A549 (cell line): ENCODE data around the gene KCNG2. TPM values are rescaled to one million over a fixed set of nuclear protein-coding genes. Genes with fewer than 3 reads are reported as not detected.

Experiments used
- ATAC-seq, 2 experiments: fragments of 200-7000 bp in 1 of 2; fragments of >200 bp in 1 of 2; cut with Nextera tagmentation in 1 of 2; cut with Tn5 transposase in 1 of 2; 3 replicates each; pipeline versions ENCODE4 v1.8.0 to v1.9.1; 2018 to 2020; ENCODE audit warnings: mild to moderate bottlenecking in 1 of 2, moderate library complexity in 1 of 2
- CTCF ChIA-PET: fragments of 300-600 bp; sonication (Branson Sonifier 250); formaldehyde crosslinking; extraction: SDS; loops from one replicate; lab custom pipeline; 2021; ENCODE audit warnings: antibody characterized with exemption, inconsistent platforms; lab: Yijun Ruan, JAX
- POLR2A ChIA-PET: fragments of 350-600 bp; formaldehyde crosslinking; extraction: SDS; loops from one replicate; lab custom pipeline; 2021; ENCODE audit warnings: antibody characterized with exemption, inconsistent platforms; lab: Yijun Ruan, JAX
- DNase-seq, 2 experiments: peaks; one replicate each; pipeline versions ENCODE4 v3.0.0 to v3.0.0-alpha.2; 2011 to 2016; ENCODE audit warnings: low read depth in 1 of 2, low spot score in 1 of 2
- FAIRE-seq: peaks from 2 replicates; lab custom pipeline; 2011; peaks lifted over from hg19 to GRCh38; lab: Jason Lieb, UNC
- H3K27ac ChIP-seq, 2 experiments: fragments of >200 bp; sonication (Bioruptor Twin); formaldehyde crosslinking; 3 replicates each; pipeline ENCODE4 v1.5.1; 2016 to 2017
- H3K4me1 ChIP-seq: fragments of >200 bp; sonication (Bioruptor Twin); formaldehyde crosslinking; 3 replicates; pipeline ENCODE4 v1.6.1; 2016
- H3K4me2 ChIP-seq: fragments of >200 bp; sonication (Bioruptor Twin); formaldehyde crosslinking; 3 replicates; pipeline ENCODE4 v1.6.1; 2016
- H3K4me3 ChIP-seq: fragments of >200 bp; sonication (Bioruptor Twin); formaldehyde crosslinking; 3 replicates; pipeline ENCODE4 v1.5.1; 2016
- H3K9me3 ChIP-seq: fragments of >200 bp; sonication (Bioruptor Twin); formaldehyde crosslinking; 3 replicates; pipeline ENCODE4 v1.6.1; 2016
- BHLHE40 ChIP-seq: IDR thresholded peaks from 2 replicates; pipeline ENCODE4 v1.6.1; 2012; ENCODE audit warnings: low read depth, low read length, inconsistent platforms
- CBX8 ChIP-seq: fragments of 200-600 bp; sonication (generic); IDR thresholded peaks from 2 replicates; pipeline ENCODE4 v1.6.1; 2016
- CEBPB ChIP-seq, 2 experiments: fragments of >200 bp in 1 of 2; sonication (Bioruptor Twin) in 1 of 2; formaldehyde crosslinking in 1 of 2; IDR thresholded peaks; 2 replicates each; pipeline ENCODE4 v1.6.1; 2012 to 2016
- CHD4 ChIP-seq: fragments of 200-600 bp; sonication (generic); IDR thresholded peaks from 2 replicates; pipeline ENCODE4 v1.6.1; 2016; ENCODE audit warnings: antibody characterized with exemption, mild to moderate bottlenecking, borderline replicate concordance
- EP300 ChIP-seq, 2 experiments: fragments of >200 bp; sonication (Bioruptor Twin); formaldehyde crosslinking; IDR thresholded peaks; 2 replicates in 1 of 2; 3 replicates in 1 of 2; pipeline ENCODE4 v1.6.1; 2016 to 2017
- ESRRA ChIP-seq: fragments of 150-350 bp; IDR thresholded peaks from 2 replicates; pipeline ENCODE4 v1.6.1; 2014; ENCODE audit warnings: mild to moderate bottlenecking, low read length, borderline replicate concordance
- GATA3 ChIP-seq: IDR thresholded peaks from 2 replicates; pipeline ENCODE4 v1.6.1; 2012; ENCODE audit warnings: borderline replicate concordance
- HEYL ChIP-seq: fragments of 250-450 bp; sonication (Bioruptor Pico); IDR thresholded peaks from 2 replicates; pipeline ENCODE4 v1.8.0; 2021; ENCODE audit warnings: mild to moderate bottlenecking, moderate library complexity
- HOXB5 ChIP-seq: fragments of 250-450 bp; sonication (Bioruptor Pico); IDR thresholded peaks from 2 replicates; pipeline ENCODE4 v1.5.0; 2020; ENCODE audit warnings: mild to moderate bottlenecking, moderate library complexity
- MAZ ChIP-seq: fragments of 150-350 bp; IDR thresholded peaks from 2 replicates; pipeline ENCODE4 v1.6.1; 2014; ENCODE audit warnings: antibody characterized with exemption, low read depth, low read length, borderline replicate concordance
- MYC ChIP-seq: IDR thresholded peaks from 2 replicates; pipeline ENCODE4 v1.6.1; 2012; ENCODE audit warnings: mild to moderate bottlenecking, inconsistent platforms, low read length, improper control_type of control experiment, borderline replicate concordance
- NFE2L2 ChIP-seq: fragments of 150-350 bp; conservative IDR thresholded peaks from 2 replicates; pipeline ENCODE4 v1.6.1; 2014; ENCODE audit warnings: low read length
- NPAS2 ChIP-seq: fragments of 250-450 bp; sonication (Bioruptor Pico); IDR thresholded peaks from 2 replicates; pipeline ENCODE4 v1.8.0; 2022; ENCODE audit warnings: mild to moderate bottlenecking, moderate library complexity, borderline replicate concordance
- PHF8 ChIP-seq: fragments of 200-600 bp; sonication (generic); IDR thresholded peaks from 2 replicates; pipeline ENCODE4 v1.6.1; 2016; ENCODE audit warnings: low read depth, mild to moderate bottlenecking, antibody characterized with exemption, moderate library complexity, borderline replicate concordance
- POLR2A ChIP-seq: IDR thresholded peaks from 2 replicates; pipeline ENCODE4 v1.6.1; 2012; ENCODE audit warnings: mild to moderate bottlenecking, low read length
- POLR2AphosphoS2 ChIP-seq: conservative IDR thresholded peaks from 2 replicates; pipeline ENCODE4 v1.6.1; 2012; ENCODE audit warnings: low read length, improper control_type of control experiment, inconsistent platforms
- RCOR1 ChIP-seq: fragments of 150-350 bp; IDR thresholded peaks from 2 replicates; pipeline ENCODE4 v1.6.1; 2014; ENCODE audit warnings: antibody characterized with exemption, low read length, low read depth
- RFX5 ChIP-seq: fragments of 450-650 bp; IDR thresholded peaks from 2 replicates; pipeline ENCODE4 v1.7.1; 2014; ENCODE audit warnings: antibody characterized with exemption, mild to moderate bottlenecking, moderate library complexity
- SMC3 ChIP-seq: fragments of >200 bp; sonication (Bioruptor Twin); formaldehyde crosslinking; IDR thresholded peaks from 3 replicates; pipeline ENCODE4 v1.6.1; 2018; ENCODE audit warnings: inconsistent platforms
- SREBF2 ChIP-seq: fragments of 450-650 bp; IDR thresholded peaks from 2 replicates; pipeline ENCODE4 v1.6.1; 2014; ENCODE audit warnings: mild to moderate bottlenecking, moderate library complexity
- TP53 ChIP-seq: fragments of 250-450 bp; sonication (Bioruptor Pico); IDR thresholded peaks from 2 replicates; pipeline ENCODE4 v1.5.0; 2021; ENCODE audit warnings: mild to moderate bottlenecking, moderate library complexity
- ZFP36 ChIP-seq: fragments of 450-650 bp; IDR thresholded peaks from 2 replicates; pipeline ENCODE4 v1.6.1; 2014; ENCODE audit warnings: borderline replicate concordance; ENCODE audit not compliant: partially characterized antibody
- ZSCAN20 ChIP-seq: fragments of 250-450 bp; sonication (Bioruptor Pico); IDR thresholded peaks from 2 replicates; pipeline ENCODE4 v1.8.0; 2022; ENCODE audit warnings: mild to moderate bottlenecking, moderate library complexity
- WGBS: methylation state at CpG from one replicate; pipeline ENCODE4 v1.1.6; 2017; ENCODE audit errors: missing lambda C conversion rate; 5-methylcytosine and 5-hydroxymethylcytosine counted together
- polyA plus RNA-seq, 4 experiments: library from polyadenylated mRNA; depleted of rRNA in 3 of 4; stranded (reverse); fragments of >200 nt; fragmentation: RNase III in 1 of 4; extraction: RNeasy Plus Mini Kit Qiagen cat#74134 plus additional on column Dnase treatment in 1 of 4; gene quantifications; 2 replicates in 3 of 4; 3 replicates in 1 of 4; pipeline ENCODE4 v1.2.3, GENCODE V29; 2011 to 2017
- TF ChIP-seq, protein P1 (sequence below): fragments of 250-450 bp; sonication (Bioruptor Pico); IDR thresholded peaks from 2 replicates; pipeline ENCODE4 v1.5.0; 2020; ENCODE audit warnings: low read depth, mild to moderate bottlenecking, moderate library complexity
- TF ChIP-seq, protein P2 (sequence below): fragments of >200 bp; sonication (Bioruptor Twin); formaldehyde crosslinking; IDR thresholded peaks from 3 replicates; pipeline ENCODE4 v1.6.1; 2016
- TF ChIP-seq, protein P3 (sequence below): IDR thresholded peaks from 2 replicates; pipeline ENCODE4 v1.6.1; 2012

The KCNG2 gene
- polyA plus RNA-seq, 2 of the 4 experiments (the other 2 are of a cell fraction): not detected

DNA sequence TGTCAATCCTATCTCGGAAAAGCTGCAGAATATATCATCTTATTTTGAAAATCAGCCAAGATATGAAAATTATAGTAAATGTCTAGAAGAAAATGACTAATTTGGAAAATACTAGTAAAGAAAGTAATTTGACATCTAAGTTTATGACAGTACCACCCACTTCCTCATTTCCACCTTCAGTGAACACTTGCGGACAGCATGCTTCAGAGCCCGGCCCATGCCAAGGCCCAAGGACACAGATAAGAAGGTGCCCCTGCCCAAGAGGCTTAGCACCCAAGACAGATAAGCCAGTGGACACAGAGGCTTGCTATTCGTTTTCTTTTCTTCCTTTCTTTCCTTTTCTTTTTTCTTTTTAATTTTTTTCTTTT lies 4.8 kb upstream of the KCNG2 start:
- no peak for DNase-seq
- peaks cover 7% of the 10 kb centered on the region; the same call in 1 of the 3 replicates for H3K4me1 ChIP-seq
- TF ChIP-seq NPAS2 (CRISPR knock-in tag): no peak
- TF ChIP-seq, all 56 proteins: peak for 0
- FAIRE-seq (no peak), ATAC-seq (no peak)
- 69% methylated on average over 4 of the region's 4 CpGs for WGBS
- H3K9me3 ChIP-seq: no peaks in the 10 kb centered on the region
- ChIA-PET POLR2A (no interaction called here), CTCF (no interaction called here)
- no peak overlapping the region for H3K4me3 ChIP-seq
- H3K27ac ChIP-seq: no peak overlapping the region
- H3K4me2 ChIP-seq: no peak overlapping the region

DNA sequence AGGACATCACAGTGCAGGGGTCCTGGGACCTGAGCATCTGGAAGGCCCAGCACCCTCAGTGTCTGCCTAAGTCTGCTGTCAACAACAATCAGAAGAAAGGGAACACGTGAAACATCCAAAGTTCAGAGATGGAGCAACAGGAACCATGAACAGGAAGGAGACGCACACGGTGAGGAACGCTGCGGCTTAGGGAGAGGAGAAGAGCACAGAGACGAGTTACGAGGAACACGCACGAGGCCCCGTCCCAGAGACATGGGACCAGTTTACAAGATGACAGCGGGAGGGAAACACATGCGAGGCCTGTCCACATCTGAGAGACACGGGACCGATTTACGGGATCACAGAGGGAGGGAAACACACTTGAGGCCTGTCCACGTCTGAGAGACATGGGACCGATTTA lies 2.9 kb upstream of the KCNG2 start:
- no peak for ATAC-seq
- H3K4me2 ChIP-seq: no peak overlapping the region
- POLR2A ChIA-PET: no interaction called here
- 86% methylated on average over 17 of the region's 17 CpGs for WGBS
- CTCF ChIA-PET: no interaction called here
- TF ChIP-seq EP300 (IDR thresholded peaks at IDR 0.05) (no peak), ESRRA (no peak), NPAS2 (CRISPR knock-in tag) (no peak), SMC3 (no peak), MYC (no peak), TP53 (CRISPR knock-in tag) (no peak)
- TF ChIP-seq, protein P1, sequence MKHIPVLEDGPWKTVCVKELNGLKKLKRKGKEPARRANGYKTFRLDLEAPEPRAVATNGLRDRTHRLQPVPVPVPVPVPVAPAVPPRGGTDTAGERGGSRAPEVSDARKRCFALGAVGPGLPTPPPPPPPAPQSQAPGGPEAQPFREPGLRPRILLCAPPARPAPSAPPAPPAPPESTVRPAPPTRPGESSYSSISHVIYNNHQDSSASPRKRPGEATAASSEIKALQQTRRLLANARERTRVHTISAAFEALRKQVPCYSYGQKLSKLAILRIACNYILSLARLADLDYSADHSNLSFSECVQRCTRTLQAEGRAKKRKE (CRISPR knock-in tag): no peak
- TF ChIP-seq, protein P2, sequence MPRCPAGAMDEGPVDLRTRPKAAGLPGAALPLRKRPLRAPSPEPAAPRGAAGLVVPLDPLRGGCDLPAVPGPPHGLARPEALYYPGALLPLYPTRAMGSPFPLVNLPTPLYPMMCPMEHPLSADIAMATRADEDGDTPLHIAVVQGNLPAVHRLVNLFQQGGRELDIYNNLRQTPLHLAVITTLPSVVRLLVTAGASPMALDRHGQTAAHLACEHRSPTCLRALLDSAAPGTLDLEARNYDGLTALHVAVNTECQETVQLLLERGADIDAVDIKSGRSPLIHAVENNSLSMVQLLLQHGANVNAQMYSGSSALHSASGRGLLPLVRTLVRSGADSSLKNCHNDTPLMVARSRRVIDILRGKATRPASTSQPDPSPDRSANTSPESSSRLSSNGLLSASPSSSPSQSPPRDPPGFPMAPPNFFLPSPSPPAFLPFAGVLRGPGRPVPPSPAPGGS: no peak
- H3K9me3 ChIP-seq: no peaks in the 10 kb centered on the region
- no peak for DNase-seq
- H3K4me1 ChIP-seq: peaks cover 7% of the 10 kb centered on the region; the same call in 2 of the 3 replicates
- no peak overlapping the region for H3K4me3 ChIP-seq
- no peak for FAIRE-seq
- H3K27ac ChIP-seq: no peak overlapping the region

DNA sequence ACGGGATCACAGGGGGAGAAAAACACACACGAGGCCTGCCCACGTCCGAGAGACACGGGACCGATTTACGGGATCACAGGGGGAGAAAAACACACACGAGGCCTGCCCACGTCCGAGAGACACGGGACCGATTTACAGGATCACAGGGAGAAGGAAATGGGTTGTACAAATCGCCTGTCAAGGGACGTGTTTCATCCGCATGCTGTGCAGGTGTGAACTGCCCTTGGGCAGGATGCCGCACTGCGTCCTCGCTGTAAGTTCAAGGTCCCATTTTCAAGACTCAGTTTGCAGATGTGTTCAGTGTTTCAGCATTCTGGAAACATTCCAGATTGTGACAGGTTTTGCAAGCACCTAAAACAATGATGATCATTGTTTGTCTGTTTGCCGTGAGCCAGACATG lies 2.3 kb upstream of the KCNG2 start:
- ATAC-seq (no peak), DNase-seq (no peak), FAIRE-seq (no peak)
- H3K4me3 ChIP-seq: no peak overlapping the region
- WGBS: 79% methylated on average over 19 of the region's 19 CpGs
- POLR2A ChIA-PET: no interaction called here
- H3K9me3 ChIP-seq: no peaks in the 10 kb centered on the region
- TF ChIP-seq CEBPB (IDR thresholded peaks at IDR 0.05) (no peak), HOXB5 (CRISPR knock-in tag) (no peak), RFX5 (no peak), SREBF2 (no peak), CBX8 (no peak)
- TF ChIP-seq, protein P1 (CRISPR knock-in tag): no peak
- no peak overlapping the region for H3K27ac ChIP-seq
- CTCF ChIA-PET: no interaction called here
- H3K4me2 ChIP-seq: no peak overlapping the region
- H3K4me1 ChIP-seq: peaks cover 7% of the 10 kb centered on the region; the same call in 2 of the 3 replicates

DNA sequence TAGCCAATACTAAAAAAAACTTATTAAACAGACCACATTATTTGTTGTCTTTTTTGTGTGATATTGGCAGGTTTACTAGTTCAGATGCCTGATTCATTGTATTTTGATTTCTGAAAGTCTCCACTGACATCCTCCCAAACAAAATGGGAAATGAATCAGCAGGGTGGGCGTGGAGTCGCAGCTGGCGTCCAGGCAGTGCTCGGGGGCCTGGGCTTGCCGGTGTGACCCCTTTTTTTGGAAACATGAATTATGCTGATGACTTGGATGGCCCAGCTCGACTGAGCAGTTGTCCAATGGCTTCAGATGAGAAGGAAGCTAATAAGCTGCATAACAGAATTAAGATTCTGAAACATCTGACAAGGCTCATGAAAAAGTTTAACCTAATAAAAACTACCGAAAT lies 1.7 kb upstream of the KCNG2 start:
- no peak overlapping the region for H3K4me2 ChIP-seq
- FAIRE-seq: no peak
- ChIA-PET CTCF (no interaction called here), POLR2A (no interaction called here)
- DNase-seq: no peak
- peaks cover 7% of the 10 kb centered on the region; the same call in 2 of the 3 replicates for H3K4me1 ChIP-seq
- WGBS: 48% methylated on average over 7 of the region's 7 CpGs
- no peak for ATAC-seq
- no peak overlapping the region for H3K4me3 ChIP-seq
- H3K27ac ChIP-seq: no peak overlapping the region
- H3K9me3 ChIP-seq: no peaks in the 10 kb centered on the region
- TF ChIP-seq PHF8 (no peak), RCOR1 (no peak), POLR2AphosphoS2 (no peak), MAZ (no peak), ESRRA (no peak), NFE2L2 (no peak), GATA3 (no peak), HOXB5 (CRISPR knock-in tag) (no peak), ZSCAN20 (no peak), BHLHE40 (no peak), CHD4 (no peak), ZFP36 (no peak), SMC3 (no peak), POLR2A (no peak), HEYL (CRISPR knock-in tag) (no peak)
- TF ChIP-seq, protein P2: no peak
- TF ChIP-seq, protein P1 (CRISPR knock-in tag): no peak
- TF ChIP-seq, protein P3, sequence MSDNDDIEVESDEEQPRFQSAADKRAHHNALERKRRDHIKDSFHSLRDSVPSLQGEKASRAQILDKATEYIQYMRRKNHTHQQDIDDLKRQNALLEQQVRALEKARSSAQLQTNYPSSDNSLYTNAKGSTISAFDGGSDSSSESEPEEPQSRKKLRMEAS: no peak
